ENCODE data around the gene SRRM3.
"Not testable (repeated sequence)": the region's sequence is repeated elsewhere in the genome, so short reads cannot be mapped to it uniquely, and the experiment has no call there.

GRCh38 chr7:76158416-76158815 lies 43.3 kb upstream of the SRRM3 start:
- not testable (repeated sequence) for TF ChIP-seq POLR2AphosphoS5 (IDR thresholded peaks at IDR 0.05; ENCODE audit: low read depth); CTCF (conservative IDR thresholded peaks at IDR 0.05; ENCODE audit: low read depth in 2 of 2); EZH2phosphoT487 (IDR thresholded peaks at IDR 0.05; ENCODE audit: unreplicated experiment)

Data from GM23338 (cell line).